ENCODE data around the gene PTS. TPM values are rescaled to one million over a fixed set of nuclear protein-coding genes. Genes with fewer than 3 reads are reported as not detected.

PTS gene
- total RNA-seq, 8 experiments from 2014 or later, result 35.8 to 82.5 (median 46.3) TPM

- in situ Hi-C loops (cut with MboI; ENCODE audit: low pct_unique_long_range_greater_than_20kb in 2 of 9, low sequenced_read_pairs in 9 of 9, unreplicated experiment in 9 of 9), result loop anchor here in 2 of 9 experiments (25.0 kb wide), 1 partner anchor 1081 kb away; no protein-coding TSS in a partner anchor
- WGBS, 10 experiments, result 80 to 100% (median 93%) methylated on average over 1 to 11 of the region's 23 CpGs; no CpG with 5 or more reads in 6 of the 10 experiments
- H3K4me3 ChIP-seq, result no peak overlapping the region
Measured at GRCh38 chr11:112206071-112206470, 20.2 kb upstream of the PTS start.

DNA sequence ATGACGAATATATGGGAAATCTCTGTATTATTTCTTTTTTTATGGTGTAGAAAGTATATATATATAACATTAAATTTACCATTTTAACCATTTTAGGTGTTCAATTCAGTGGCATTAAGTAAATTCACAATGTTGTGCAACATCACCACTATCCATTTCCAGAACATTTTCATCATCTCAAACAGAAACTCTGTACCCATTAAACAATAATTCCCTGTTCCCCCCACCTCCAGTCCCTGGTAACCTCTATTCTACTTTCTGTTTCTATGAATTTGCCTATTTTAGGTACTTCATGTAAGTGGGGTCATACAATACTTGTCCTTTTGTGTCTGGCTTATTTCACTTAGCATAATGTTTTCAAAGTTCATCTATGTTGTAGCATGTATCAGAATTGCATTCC, 15.3 kb upstream of the PTS start:
- H3K27ac ChIP-seq, result no peak overlapping the region
- H3K4me3 ChIP-seq, result no peak overlapping the region
- WGBS, 10 experiments, result 40 to 100% (median 84%) methylated on average over 1 of the region's 1 CpG; no CpG with 5 or more reads in 2 of the 10 experiments
- in situ Hi-C loops (cut with MboI; ENCODE audit: low pct_unique_long_range_greater_than_20kb in 2 of 9, low sequenced_read_pairs in 9 of 9, unreplicated experiment in 9 of 9), result loop anchor here in 2 of 9 experiments (25.0 kb wide), 1 partner anchor 1076 kb away; no protein-coding TSS in a partner anchor
- ATAC-seq (replicated peaks in 6 of 8), result no peak
- no peaks in the 10 kb centered on the region for H3K4me1 ChIP-seq (replicated peaks in 1 of 2)

More at GRCh38 chr11:112206071-112206470, 20.2 kb upstream of the PTS start:
- H3K27ac ChIP-seq, result no peak overlapping the region
- no peaks in the 10 kb centered on the region for H3K4me1 ChIP-seq (replicated peaks in 1 of 2)
- ATAC-seq (replicated peaks in 6 of 8), result no peak

DNA sequence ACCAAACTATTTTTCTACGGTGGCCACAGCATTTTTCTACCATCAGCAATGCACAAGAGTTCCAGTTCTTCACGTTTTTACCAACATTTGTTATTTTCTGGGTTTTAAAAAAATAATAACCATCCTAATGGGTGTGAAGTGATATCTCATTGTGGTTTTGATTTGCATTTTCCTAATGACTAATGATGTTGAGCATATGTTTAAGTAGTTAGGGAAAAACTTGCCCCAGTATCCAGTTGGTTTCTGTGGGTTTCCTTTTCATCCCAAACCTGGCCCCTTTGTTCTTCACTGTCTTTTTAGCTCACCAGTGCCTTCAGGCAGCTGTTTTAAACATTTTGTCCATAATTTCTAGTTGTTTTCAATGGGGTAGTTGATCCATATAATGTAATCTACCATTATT, 14.7 kb upstream of the PTS start:
- Histone ChIP-seq H3K4me3 (no peak overlapping the region), H3K4me1 (replicated peaks in 1 of 2) (no peaks in the 10 kb centered on the region), H3K27ac (no peak overlapping the region)
- 25 to 100% (median 60%) methylated on average over 1 to 2 of the region's 2 CpGs; no CpG with 5 or more reads in 1 of the 10 experiments for WGBS, 10 experiments
- no peak for ATAC-seq (replicated peaks in 6 of 8)
- in situ Hi-C loops (cut with MboI; ENCODE audit: low pct_unique_long_range_greater_than_20kb in 2 of 9, low sequenced_read_pairs in 9 of 9, unreplicated experiment in 9 of 9), result loop anchor here in 2 of 9 experiments (25.0 kb wide), 1 partner anchor 1076 kb away; no protein-coding TSS in a partner anchor

GRCh38 chr11:112212290-112212689, 13.9 kb upstream of the PTS start:
- WGBS, 10 experiments, result 50 to 100% (median 82%) methylated on average over 1 to 3 of the region's 3 CpGs; no CpG with 5 or more reads in 2 of the 10 experiments
- Histone ChIP-seq H3K27ac (no peak overlapping the region), H3K4me1 (replicated peaks in 1 of 2) (no peaks in the 10 kb centered on the region), H3K4me3 (no peak overlapping the region)
- no peak for ATAC-seq (replicated peaks in 6 of 8)
- in situ Hi-C loops (cut with MboI; ENCODE audit: low pct_unique_long_range_greater_than_20kb in 2 of 9, low sequenced_read_pairs in 9 of 9, unreplicated experiment in 9 of 9), result loop anchor here in 2 of 9 experiments (25.0 kb wide), 1 partner anchor 1075 kb away; no protein-coding TSS in a partner anchor

DNA sequence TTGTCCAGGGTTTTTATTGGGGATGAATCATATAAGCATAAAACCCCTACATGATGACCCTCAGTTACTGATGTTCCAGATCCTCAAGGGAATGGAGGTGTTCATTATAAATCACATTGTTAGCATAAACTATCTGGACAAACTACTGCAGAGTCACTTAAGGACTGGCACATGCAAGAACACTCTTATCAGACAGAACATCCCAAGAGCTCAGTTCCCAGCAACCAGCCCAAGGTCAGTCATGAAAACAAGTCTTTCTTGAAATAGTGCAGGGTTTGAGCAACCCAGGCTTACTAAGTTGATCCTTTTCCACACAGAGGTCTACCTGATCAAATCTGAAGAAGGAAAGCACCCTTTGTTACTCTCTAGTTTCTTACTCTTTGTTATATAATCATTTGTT, 13.5 kb upstream of the PTS start:
- H3K4me3 ChIP-seq, result no peak overlapping the region
- H3K27ac ChIP-seq, result no peak overlapping the region
- ATAC-seq (replicated peaks in 6 of 8), result no peak
- H3K4me1 ChIP-seq (replicated peaks in 1 of 2), result no peaks in the 10 kb centered on the region
- in situ Hi-C loops (cut with MboI; ENCODE audit: low pct_unique_long_range_greater_than_20kb in 2 of 9, low sequenced_read_pairs in 9 of 9, unreplicated experiment in 9 of 9), result loop anchor here in 2 of 9 experiments (25.0 kb wide), 1 partner anchor 1075 kb away; no protein-coding TSS in a partner anchor

GRCh38 chr11:112213753-112214152, 12.5 kb upstream of the PTS start:
- Histone ChIP-seq H3K27ac (no peak overlapping the region), H3K4me1 (replicated peaks in 1 of 2) (no peaks in the 10 kb centered on the region), H3K4me3 (no peak overlapping the region)
- ATAC-seq (replicated peaks in 6 of 8), result no peak
- in situ Hi-C loops (cut with MboI; ENCODE audit: low pct_unique_long_range_greater_than_20kb in 2 of 9, low sequenced_read_pairs in 9 of 9, unreplicated experiment in 9 of 9), result loop anchor here in 2 of 9 experiments (25.0 kb wide), 1 partner anchor 1074 kb away; no protein-coding TSS in a partner anchor
- WGBS, 10 experiments, result 71 to 100% (median 96%) methylated on average over 1 to 4 of the region's 4 CpGs; no CpG with 5 or more reads in 2 of the 10 experiments

DNA sequence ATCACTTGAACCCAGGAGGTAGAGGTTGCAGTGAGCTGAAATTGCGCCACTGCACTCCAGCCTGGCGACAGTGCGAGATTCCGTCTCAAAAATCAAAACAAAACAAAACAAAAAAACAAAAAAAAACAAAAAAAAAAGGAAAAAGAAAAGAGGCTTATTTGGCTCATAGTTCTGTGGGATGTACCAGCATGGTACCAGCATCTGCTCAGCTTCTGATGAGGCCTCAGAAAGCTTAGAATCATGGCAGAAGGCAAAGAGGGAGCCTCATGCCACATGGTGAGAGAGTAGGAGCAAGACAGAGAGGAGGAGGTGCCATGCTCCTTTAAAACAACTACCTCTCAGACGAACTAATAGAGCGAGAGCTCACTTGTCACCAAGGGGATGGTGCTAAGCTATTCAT, 10.6 kb upstream of the PTS start:
- in situ Hi-C loops (cut with MboI; ENCODE audit: low pct_unique_long_range_greater_than_20kb in 2 of 9, low sequenced_read_pairs in 9 of 9, unreplicated experiment in 9 of 9), result loop anchor here in 2 of 9 experiments (25.0 kb wide), 1 partner anchor 1072 kb away; no protein-coding TSS in a partner anchor

DNA sequence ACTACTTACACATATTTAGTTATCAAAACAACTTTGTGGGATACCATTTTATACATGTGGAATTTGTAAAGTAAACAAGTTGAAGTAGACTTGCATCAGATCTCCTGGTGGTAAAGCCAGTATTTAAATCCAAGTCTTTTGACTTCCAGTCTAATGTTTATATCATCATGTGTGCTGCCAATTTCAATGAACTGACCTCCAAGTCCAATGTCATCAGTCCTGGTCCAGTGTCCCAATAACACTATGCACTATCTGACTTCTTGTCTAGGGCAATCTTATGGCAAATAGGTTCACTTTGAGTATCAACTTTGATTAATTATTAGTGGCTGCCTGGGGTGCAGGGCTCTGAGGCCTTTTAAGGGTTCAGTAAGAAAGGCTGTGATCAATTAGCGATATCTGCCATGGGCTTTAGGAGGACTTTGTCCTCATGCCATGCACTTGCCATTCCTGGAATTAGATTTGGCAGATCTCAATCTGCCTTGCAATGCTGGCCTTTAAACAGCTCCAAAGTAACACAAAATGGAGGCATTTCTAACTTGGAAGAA, 9.6 kb upstream of the PTS start:
- in situ Hi-C loops (cut with MboI; ENCODE audit: low pct_unique_long_range_greater_than_20kb in 2 of 9, low sequenced_read_pairs in 9 of 9, unreplicated experiment in 9 of 9), result loop anchor here in 2 of 9 experiments (25.0 kb wide), 1 partner anchor 1071 kb away; no protein-coding TSS in a partner anchor
- Histone ChIP-seq H3K4me3 (no peak overlapping the region), H3K27ac (no peak overlapping the region), H3K4me1 (replicated peaks in 1 of 2) (no peaks in the 10 kb centered on the region)
- ATAC-seq (replicated peaks in 6 of 8), result peak in 1 of 8 experiments; percentile 6
- 100% methylated on average over 1 of the region's 1 CpG; no CpG with 5 or more reads in 7 of the 10 experiments for WGBS, 10 experiments

More for the DNA sequence above, 10.6 kb upstream of the PTS start:
- Histone ChIP-seq H3K4me1 (replicated peaks in 1 of 2) (no peaks in the 10 kb centered on the region), H3K27ac (no peak overlapping the region), H3K4me3 (no peak overlapping the region)
- WGBS, 10 experiments, result 40 to 100% (median 88%) methylated on average over 2 to 6 of the region's 6 CpGs
- no peak for ATAC-seq (replicated peaks in 6 of 8)

- 4 to 100% (median 67%) methylated on average over 1 to 7 of the region's 7 CpGs for WGBS, 10 experiments
Measured at GRCh38 chr11:112219476-112220232, 6.6 kb upstream of the PTS start.

DNA sequence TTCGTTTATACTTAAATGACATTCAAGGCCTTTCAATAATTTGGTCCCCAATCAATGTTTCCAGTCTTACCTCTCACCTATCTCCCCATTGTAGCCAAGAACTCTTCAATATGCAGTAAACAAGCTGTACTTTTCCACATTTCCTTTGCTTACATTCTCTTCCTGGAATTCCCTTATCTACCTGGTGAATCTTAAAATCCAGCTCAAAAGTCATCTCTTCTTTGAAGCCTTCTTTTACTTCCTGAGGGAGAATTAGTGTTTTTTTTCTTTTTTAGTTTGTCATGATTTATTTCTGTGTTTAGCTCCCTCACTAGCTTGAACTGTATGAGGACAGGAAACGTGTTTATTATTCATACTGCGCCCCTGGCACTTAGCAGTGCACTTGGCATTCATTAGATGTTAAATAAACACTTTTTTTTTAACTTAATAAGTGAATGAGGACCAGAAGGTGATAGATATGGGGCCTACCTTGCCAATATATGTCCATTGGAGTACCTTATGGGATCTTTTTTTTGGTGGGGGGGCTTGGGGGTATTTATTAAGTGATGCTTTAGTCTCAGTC, 4.9 kb upstream of the PTS start:
- ATAC-seq (replicated peaks in 6 of 8), result no peak
- in situ Hi-C loops (cut with MboI; ENCODE audit: low pct_unique_long_range_greater_than_20kb in 2 of 9, low sequenced_read_pairs in 9 of 9, unreplicated experiment in 9 of 9), result loop anchor here in 3 of 9 experiments (5.0 to 25.0 kb wide), 2 partner anchors 61 to 1066 kb away; no protein-coding TSS in a partner anchor
- WGBS, 10 experiments, result 20 to 77% (median 57%) methylated on average over 1 to 3 of the region's 3 CpGs
- no peak overlapping the region for H3K4me3 ChIP-seq
- peaks cover 0 to 3% of the 10 kb centered on the region in 2 donors for H3K4me1 ChIP-seq (replicated peaks in 1 of 2)
- no peak overlapping the region for H3K27ac ChIP-seq

More at GRCh38 chr11:112219476-112220232, 6.6 kb upstream of the PTS start:
- ATAC-seq (replicated peaks in 6 of 8), result peak; percentile 96 to 100 (median 99)
- Histone ChIP-seq H3K27ac (no peak overlapping the region), H3K4me3 (no peak overlapping the region), H3K4me1 (replicated peaks in 1 of 2) (no peaks in the 10 kb centered on the region)
- in situ Hi-C loops (cut with MboI; ENCODE audit: low pct_unique_long_range_greater_than_20kb in 2 of 9, low sequenced_read_pairs in 9 of 9, unreplicated experiment in 9 of 9), result loop anchor here in 3 of 9 experiments (5.0 to 25.0 kb wide), 2 partner anchors 63 to 1068 kb away; no protein-coding TSS in a partner anchor

GRCh38 chr11:112222303-112222702, 3.9 kb upstream of the PTS start:
- Histone ChIP-seq H3K4me1 (replicated peaks in 1 of 2) (peaks cover under 1 to 6% of the 10 kb centered on the region in 2 donors), H3K4me3 (no peak overlapping the region), H3K27ac (no peak overlapping the region)
- ATAC-seq (replicated peaks in 6 of 8), result no peak
- in situ Hi-C loops (cut with MboI; ENCODE audit: low pct_unique_long_range_greater_than_20kb in 2 of 9, low sequenced_read_pairs in 9 of 9, unreplicated experiment in 9 of 9), result loop anchor here in 3 of 9 experiments (5.0 to 25.0 kb wide), 2 partner anchors 60 to 1065 kb away; no protein-coding TSS in a partner anchor
- 0 to 60% (median 40%) methylated on average over 1 of the region's 4 CpGs; no CpG with 5 or more reads in 7 of the 10 experiments for WGBS, 10 experiments

DNA sequence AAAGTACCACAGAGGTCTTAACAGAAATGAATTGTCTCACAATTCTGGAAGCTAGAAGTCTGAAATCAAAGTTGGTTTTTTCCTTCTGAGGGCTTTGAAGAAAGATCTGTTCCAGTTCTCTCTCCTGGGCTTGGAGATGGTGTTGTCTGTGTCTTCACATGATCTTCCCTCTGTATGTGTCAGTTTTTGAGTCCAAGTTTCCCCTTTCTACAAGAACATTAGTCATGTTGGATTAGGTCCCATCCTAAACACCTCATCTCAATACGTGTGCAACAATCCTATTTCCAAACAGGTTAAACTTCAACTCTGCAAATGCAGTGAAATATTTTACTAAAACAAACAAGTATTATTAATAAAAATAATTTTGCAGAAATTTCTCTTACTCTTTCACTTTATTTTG, 3.1 kb upstream of the PTS start:
- WGBS, 10 experiments, result 0 to 86% (median 43%) methylated on average over 1 of the region's 1 CpG; no CpG with 5 or more reads in 3 of the 10 experiments
- H3K4me1 ChIP-seq (replicated peaks in 1 of 2), result peaks cover 8 to 10% of the 10 kb centered on the region in 2 donors
- in situ Hi-C loops (cut with MboI; ENCODE audit: low pct_unique_long_range_greater_than_20kb in 2 of 9, low sequenced_read_pairs in 9 of 9, unreplicated experiment in 9 of 9), result loop anchor here in 3 of 9 experiments (5.0 to 25.0 kb wide), 2 partner anchors 59 to 1064 kb away; no protein-coding TSS in a partner anchor
- no peak overlapping the region for H3K4me3 ChIP-seq
- no peak for ATAC-seq (replicated peaks in 6 of 8)
- no peak overlapping the region for H3K27ac ChIP-seq

Measured in motor neuron (in vitro differentiated cells).